Measurements from ENCODE around the gene STARD5. TPM values are rescaled to one million over a fixed set of nuclear protein-coding genes. Genes with fewer than 3 reads are reported as not detected.

Gene STARD5
- total RNA-seq, 1 donor from 2014 or later = 5.8 TPM

GRCh38 chr15:81315452-81316175, 8.3 kb downstream of the STARD5 start:
- H3K27me3 Mint-ChIP-seq (ENCODE audit: low read depth) = no peaks in the 10 kb centered on the region
- H3K27ac Mint-ChIP-seq = no peak overlapping the region
- DNase-seq (ENCODE audit: low spot score in 2 of 2, unreplicated experiment in 2 of 2) = no peak
- no peak overlapping the region for H3K4me3 Mint-ChIP-seq
- peaks cover 22% of the 10 kb centered on the region for H3K36me3 Mint-ChIP-seq
- H3K4me1 Mint-ChIP-seq = no peaks in the 10 kb centered on the region
- H3K9me3 Mint-ChIP-seq = no peaks in the 10 kb centered on the region
- TF ChIP-seq, protein P1, sequence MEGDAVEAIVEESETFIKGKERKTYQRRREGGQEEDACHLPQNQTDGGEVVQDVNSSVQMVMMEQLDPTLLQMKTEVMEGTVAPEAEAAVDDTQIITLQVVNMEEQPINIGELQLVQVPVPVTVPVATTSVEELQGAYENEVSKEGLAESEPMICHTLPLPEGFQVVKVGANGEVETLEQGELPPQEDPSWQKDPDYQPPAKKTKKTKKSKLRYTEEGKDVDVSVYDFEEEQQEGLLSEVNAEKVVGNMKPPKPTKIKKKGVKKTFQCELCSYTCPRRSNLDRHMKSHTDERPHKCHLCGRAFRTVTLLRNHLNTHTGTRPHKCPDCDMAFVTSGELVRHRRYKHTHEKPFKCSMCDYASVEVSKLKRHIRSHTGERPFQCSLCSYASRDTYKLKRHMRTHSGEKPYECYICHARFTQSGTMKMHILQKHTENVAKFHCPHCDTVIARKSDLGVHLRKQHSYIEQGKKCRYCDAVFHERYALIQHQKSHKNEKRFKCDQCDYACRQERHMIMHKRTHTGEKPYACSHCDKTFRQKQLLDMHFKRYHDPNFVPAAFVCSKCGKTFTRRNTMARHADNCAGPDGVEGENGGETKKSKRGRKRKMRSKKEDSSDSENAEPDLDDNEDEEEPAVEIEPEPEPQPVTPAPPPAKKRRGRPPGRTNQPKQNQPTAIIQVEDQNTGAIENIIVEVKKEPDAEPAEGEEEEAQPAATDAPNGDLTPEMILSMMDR (IDR thresholded peaks at IDR 0.05; ENCODE audit: unreplicated experiment) = no peak

GRCh38 chr15:81314378-81314777, 9.6 kb downstream of the STARD5 start:
- TF ChIP-seq, protein P1 (IDR thresholded peaks at IDR 0.05; ENCODE audit: unreplicated experiment) = no peak

DNA sequence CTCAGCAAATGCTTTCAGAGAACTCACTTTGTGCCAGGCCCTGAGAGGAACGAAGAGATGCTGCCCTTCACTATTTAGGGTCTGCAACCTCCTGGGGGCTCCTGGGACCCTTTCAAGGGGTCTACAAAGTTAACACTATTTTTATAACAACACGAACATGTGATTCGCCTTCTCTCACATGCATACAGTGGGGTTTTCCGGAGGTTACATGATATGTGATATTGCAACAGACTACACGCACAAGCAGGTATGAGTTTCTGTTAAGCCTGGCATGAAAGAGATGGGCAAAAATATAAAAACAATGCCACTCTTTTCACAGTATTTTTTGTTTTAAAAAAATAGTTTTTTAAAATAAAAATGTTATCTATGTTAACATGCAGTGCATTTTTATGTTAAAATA, 10.3 kb downstream of the STARD5 start:
- no peak for DNase-seq (ENCODE audit: low spot score in 2 of 2, unreplicated experiment in 2 of 2)
- H3K27me3 Mint-ChIP-seq (ENCODE audit: low read depth) = no peaks in the 10 kb centered on the region
- H3K9me3 Mint-ChIP-seq = no peaks in the 10 kb centered on the region
- no peaks in the 10 kb centered on the region for H3K4me1 Mint-ChIP-seq
- H3K36me3 Mint-ChIP-seq = peaks cover 22% of the 10 kb centered on the region
- H3K27ac Mint-ChIP-seq = no peak overlapping the region
- H3K4me3 Mint-ChIP-seq = no peak overlapping the region
- TF ChIP-seq, protein P1 (IDR thresholded peaks at IDR 0.05; ENCODE audit: unreplicated experiment) = no peak

More at GRCh38 chr15:81314378-81314777, 9.6 kb downstream of the STARD5 start:
- Mint-ChIP-seq H3K9me3 (no peaks in the 10 kb centered on the region), H3K4me1 (no peaks in the 10 kb centered on the region), H3K36me3 (peaks cover 22% of the 10 kb centered on the region), H3K27me3 (ENCODE audit: low read depth) (no peaks in the 10 kb centered on the region), H3K4me3 (no peak overlapping the region), H3K27ac (no peak overlapping the region)
- DNase-seq (ENCODE audit: low spot score in 2 of 2, unreplicated experiment in 2 of 2) = no peak

DNA sequence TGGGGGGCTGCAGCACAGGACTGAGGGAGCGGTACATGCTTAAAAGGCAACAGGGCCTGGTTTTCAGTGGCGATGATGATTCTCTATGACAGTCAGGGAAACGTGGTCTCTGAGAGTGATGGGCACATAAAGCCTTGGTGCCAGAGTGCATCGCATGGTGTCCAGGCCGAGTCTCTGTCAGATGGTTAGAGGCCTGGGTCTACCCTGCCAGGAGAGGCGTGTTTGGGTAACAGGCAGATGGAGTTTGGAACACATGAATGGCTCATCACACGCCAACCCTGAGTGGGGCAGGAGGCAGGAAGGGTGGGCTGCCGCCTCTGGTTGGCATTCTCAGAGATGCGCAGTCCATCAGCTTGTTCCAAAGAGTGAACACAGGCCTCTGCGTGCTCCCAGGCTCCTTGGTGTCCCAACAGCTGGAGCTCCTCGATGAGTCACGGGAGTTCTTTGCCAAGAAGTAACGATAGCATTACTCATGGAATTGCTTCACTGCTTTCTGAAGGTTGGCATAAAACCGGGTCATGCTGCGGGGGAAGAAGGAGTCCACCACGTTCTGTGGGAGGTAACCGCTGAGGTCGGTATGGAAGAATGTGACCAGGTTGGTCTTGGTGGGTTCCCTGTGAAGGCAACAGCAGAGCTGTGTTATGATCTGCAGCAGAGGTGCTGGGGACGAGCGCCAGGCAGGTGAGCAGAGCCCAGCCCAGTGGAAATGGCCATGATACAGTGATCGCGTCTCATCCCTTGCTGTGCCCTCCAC, 11.0 kb downstream of the STARD5 start:
- Mint-ChIP-seq H3K36me3 (peaks cover 20% of the 10 kb centered on the region), H3K27me3 (ENCODE audit: low read depth) (no peaks in the 10 kb centered on the region), H3K9me3 (no peaks in the 10 kb centered on the region), H3K4me3 (no peak overlapping the region), H3K27ac (no peak overlapping the region), H3K4me1 (no peaks in the 10 kb centered on the region)
- no peak for DNase-seq (ENCODE audit: low spot score in 2 of 2, unreplicated experiment in 2 of 2)
- TF ChIP-seq, protein P1 (IDR thresholded peaks at IDR 0.05; ENCODE audit: unreplicated experiment) = no peak

- TF ChIP-seq, protein P1 (IDR thresholded peaks at IDR 0.05; ENCODE audit: unreplicated experiment) = no peak
- DNase-seq (ENCODE audit: low spot score in 2 of 2, unreplicated experiment in 2 of 2) = no peak
- no peak overlapping the region for H3K4me3 Mint-ChIP-seq
- H3K36me3 Mint-ChIP-seq = peaks cover 20% of the 10 kb centered on the region
- H3K27me3 Mint-ChIP-seq (ENCODE audit: low read depth) = no peaks in the 10 kb centered on the region
- H3K4me1 Mint-ChIP-seq = no peaks in the 10 kb centered on the region
- H3K27ac Mint-ChIP-seq = no peak overlapping the region
- H3K9me3 Mint-ChIP-seq = no peaks in the 10 kb centered on the region
These were observed 12.0 kb downstream of the STARD5 start for GRCh38 chr15:81311752-81312464.

All from mesothelial cell of epicardium (in vitro differentiated cells).